HG03045 (cell line): ENCODE results near the gene FBN3.
"Not testable (repeated sequence)": the region's sequence is repeated elsewhere in the genome, so short reads cannot be mapped to it uniquely, and the experiment has no call there.

Source experiments
- ATAC-seq: cut with Tn5 transposase; IDR thresholded peaks from one replicate; pipeline ENCODE4 v1.9.1; 2021; ENCODE audit warnings: mild to moderate bottlenecking, moderate library complexity; ENCODE audit not compliant: unreplicated experiment

FBN3 gene

GRCh38 chr19:8025316-8025715, 124.1 kb downstream of the FBN3 start:
- no peak for ATAC-seq

GRCh38 chr19:8024256-8024655, 125.1 kb downstream of the FBN3 start:
- not testable (repeated sequence) for ATAC-seq

DNA sequence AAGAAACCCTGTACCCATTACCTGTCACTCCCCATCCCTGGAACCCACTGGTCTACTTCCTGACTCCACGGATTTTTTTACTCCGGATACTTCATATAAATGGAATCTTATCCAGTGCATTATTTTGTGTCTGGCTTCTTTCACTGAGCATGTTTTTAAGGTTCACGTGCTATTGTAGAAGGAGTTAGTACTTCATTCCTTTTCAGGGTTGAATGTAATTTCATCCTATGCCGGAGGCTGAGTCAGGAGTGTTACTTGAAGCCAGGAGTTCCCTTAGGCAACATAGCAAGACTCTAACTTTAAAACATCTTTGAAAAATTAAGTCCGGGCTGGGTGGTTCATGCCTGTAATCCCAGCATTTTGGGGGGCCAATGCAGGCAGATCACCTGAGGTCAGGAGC, 126.0 kb downstream of the FBN3 start:
- no peak for ATAC-seq

DNA sequence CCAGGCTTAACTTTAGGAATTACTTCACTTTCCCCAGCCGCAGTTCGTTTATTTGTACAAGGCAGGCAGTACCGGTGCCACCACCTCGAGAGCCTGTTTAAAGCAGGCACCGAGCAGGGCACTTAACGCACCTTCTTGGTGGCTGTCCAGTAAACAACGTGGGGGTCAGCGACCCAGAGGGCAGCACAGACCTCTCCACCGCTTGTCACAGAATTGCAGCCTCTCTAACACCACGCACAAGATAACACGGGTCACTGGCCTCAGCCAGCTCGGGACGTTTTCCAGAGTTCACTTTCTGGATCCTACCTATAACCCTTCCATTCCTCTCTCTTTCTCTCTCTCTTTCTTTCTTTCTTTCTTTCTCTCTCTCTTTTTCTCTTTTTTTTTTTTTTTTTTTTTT, 127.1 kb downstream of the FBN3 start:
- ATAC-seq = no peak

- no peak for ATAC-seq
These were observed 128.0 kb downstream of the FBN3 start for GRCh38 chr19:8021374-8021773.

- ATAC-seq = no peak
These were observed 128.7 kb downstream of the FBN3 start for GRCh38 chr19:8020681-8021080.

GRCh38 chr19:8017808-8018207, 131.6 kb downstream of the FBN3 start:
- ATAC-seq = no peak
